Astrocyte of the cerebellum (primary cell): ENCODE data around the gene PPCS.
A peak's percentile ranks its signal among the peaks of the same experiment; 100 is the strongest.

Experiments used
- DNase-seq: peaks from one replicate; pipeline ENCODE4 v3.0.0-alpha.2; 2011; ENCODE audit warnings: low read depth
- H3K4me3 ChIP-seq: 2 replicates; pipeline ENCODE4 v1.5.1; 2011; ENCODE audit warnings: mild to moderate bottlenecking, low read depth, low read length, moderate library complexity
- CTCF ChIP-seq: IDR thresholded peaks from 2 replicates; pipeline ENCODE4 v1.5.1; 2012; ENCODE audit warnings: low read length, low read depth, moderate library complexity, mild to moderate bottlenecking; ENCODE audit errors: missing control alignments
- in situ Hi-C: cut with HindIII; loops from 2 replicates; pipeline ENCODE4 v1.10.0; 2017; ENCODE audit warnings: low sequenced_read_pairs

PPCS gene

GRCh38 chr1:42430286-42431135 lies 25.8 kb upstream of the PPCS start:
- no peak for TF ChIP-seq CTCF
- in situ Hi-C loops: no loop called here
- no peak for DNase-seq
- no peak overlapping the region for H3K4me3 ChIP-seq

- in situ Hi-C loops: no loop called here
- TF ChIP-seq CTCF: no peak
- DNase-seq: no peak
- no peak overlapping the region for H3K4me3 ChIP-seq
These were observed 24.8 kb upstream of the PPCS start for GRCh38 chr1:42431514-42431913.

- in situ Hi-C loops: no loop called here
These were observed 23.6 kb upstream of the PPCS start for GRCh38 chr1:42432714-42433113.

GRCh38 chr1:42433369-42433768 lies 23.0 kb upstream of the PPCS start:
- no peak for TF ChIP-seq CTCF
- H3K4me3 ChIP-seq: no peak overlapping the region
- no peak for DNase-seq
- in situ Hi-C loops: no loop called here

More at GRCh38 chr1:42432714-42433113, 23.6 kb upstream of the PPCS start:
- no peak for TF ChIP-seq CTCF
- no peak for DNase-seq
- no peak overlapping the region for H3K4me3 ChIP-seq

GRCh38 chr1:42434340-42434739 lies 22.0 kb upstream of the PPCS start:
- no peak for DNase-seq
- no peak for TF ChIP-seq CTCF
- H3K4me3 ChIP-seq: no peak overlapping the region
- in situ Hi-C loops: no loop called here

- TF ChIP-seq CTCF: no peak
- DNase-seq: peak; percentile 64
- no peak overlapping the region for H3K4me3 ChIP-seq
- in situ Hi-C loops: no loop called here
These were observed 16.4 kb upstream of the PPCS start for GRCh38 chr1:42439940-42440339.
